Effector memory CD4-positive, alpha-beta T cell (primary cell): ENCODE results near the gene NFASC.

Experiments
- DNase-seq, 3 donors: peaks; one replicate each; pipeline ENCODE4 v3.0.0-alpha.2; 2020
- H3K27ac ChIP-seq: 2 replicates; pipeline ENCODE4 v1.7.0; 2013; ENCODE audit warnings: mild to moderate bottlenecking, low read length, moderate library complexity; ENCODE audit not compliant: insufficient read depth, poor library complexity, severe bottlenecking
- H3K27me3 ChIP-seq: replicated peaks from 2 replicates; pipeline ENCODE4 v1.7.0; 2013; ENCODE audit warnings: mild to moderate bottlenecking, low read length; ENCODE audit not compliant: insufficient read depth, control insufficient read depth, poor library complexity, severe bottlenecking
- H3K36me3 ChIP-seq: 2 replicates; pipeline ENCODE4 v1.7.0; 2013; ENCODE audit warnings: mild to moderate bottlenecking, low read length, moderate library complexity; ENCODE audit not compliant: control insufficient read depth, insufficient read depth
- H3K4me1 ChIP-seq: 2 replicates; pipeline ENCODE4 v1.7.0; 2013; ENCODE audit warnings: low read length, mild to moderate bottlenecking; ENCODE audit not compliant: control insufficient read depth, insufficient read depth, poor library complexity, severe bottlenecking
- H3K4me3 ChIP-seq: 2 replicates; pipeline ENCODE4 v1.7.0; 2013; ENCODE audit warnings: low read length, low read depth, mild to moderate bottlenecking; ENCODE audit not compliant: insufficient read depth, poor library complexity, severe bottlenecking
- H3K9me3 ChIP-seq: 2 replicates; pipeline ENCODE4 v1.7.0; 2013; ENCODE audit warnings: mild to moderate bottlenecking, low read length, moderate library complexity; ENCODE audit not compliant: control insufficient read depth

The NFASC gene

GRCh38 chr1:205041001-205041715 lies 170.5 kb downstream of the NFASC start:
- no peak for DNase-seq
- Histone ChIP-seq H3K9me3 (no peaks in the 10 kb centered on the region), H3K4me1 (no peaks in the 10 kb centered on the region), H3K27ac (no peak overlapping the region), H3K36me3 (no peaks in the 10 kb centered on the region), H3K27me3 (peaks cover 6% of the 10 kb centered on the region), H3K4me3 (no peak overlapping the region)

GRCh38 chr1:205041998-205042910 lies 171.6 kb downstream of the NFASC start:
- peaks cover 6% of the 10 kb centered on the region for H3K27me3 ChIP-seq

DNA sequence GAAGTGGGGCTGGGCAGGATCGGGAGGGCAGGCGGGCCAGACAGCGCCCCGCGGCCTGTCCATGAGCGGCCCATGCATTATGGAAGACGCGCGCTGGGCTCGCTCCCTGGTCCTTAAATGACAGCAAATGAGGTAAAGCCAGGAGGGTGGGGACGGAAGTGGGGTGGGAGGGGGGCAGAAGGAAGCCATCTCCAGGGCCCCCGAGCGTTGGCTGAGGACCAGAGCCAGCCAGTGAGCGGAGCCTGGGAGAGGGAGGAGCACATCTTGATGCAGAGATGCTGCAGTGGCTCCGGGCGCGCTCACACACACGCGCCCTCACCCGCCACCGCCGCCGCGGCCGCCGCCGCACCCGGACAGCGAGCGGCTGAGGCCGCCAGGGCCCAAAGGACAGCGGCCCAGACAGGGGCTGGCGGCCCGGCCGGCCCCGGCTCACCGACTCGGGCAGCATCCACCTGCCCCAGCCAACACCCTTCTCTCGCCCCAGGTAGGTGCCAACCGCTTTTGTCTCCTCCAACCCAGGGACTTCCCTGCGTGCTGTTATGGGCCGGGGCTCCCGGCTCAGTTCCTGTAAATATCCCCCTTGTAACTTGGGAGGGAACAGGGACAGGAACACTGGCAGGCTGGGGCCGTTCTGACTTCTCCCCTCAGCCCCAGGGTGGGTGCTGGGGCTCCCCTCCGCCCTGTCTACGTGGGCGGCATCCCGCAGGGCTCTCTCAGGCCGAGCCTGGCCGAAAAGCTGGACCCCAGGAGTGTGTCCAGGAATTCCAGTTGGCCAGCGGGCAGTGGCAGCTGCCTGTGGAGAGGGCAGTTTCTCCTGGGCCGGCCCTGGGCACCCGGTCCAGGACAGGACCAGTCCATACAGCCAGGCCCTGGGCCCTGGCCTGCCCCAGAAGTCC lies 172.5 kb downstream of the NFASC start, which contains the start of gene CNTN2:
Gene CNTN2, plus strand, starts transcription at position 302 of the 896 bp plus-strand sequence. CDS start 9,974 bp downstream, outside the sequence.
- DNase-seq: no peak
- Histone ChIP-seq H3K4me1 (no peaks in the 10 kb centered on the region), H3K4me3 (no peak within 1 kb of the TSS), H3K27me3 (peaks cover 6% of the 10 kb centered on the region), H3K36me3 (no peaks in the 10 kb centered on the region), H3K27ac (no peak within 1 kb of the TSS), H3K9me3 (no peaks in the 10 kb centered on the region)

More at GRCh38 chr1:205041998-205042910, 171.6 kb downstream of the NFASC start:
- Histone ChIP-seq H3K4me1 (no peaks in the 10 kb centered on the region), H3K36me3 (no peaks in the 10 kb centered on the region), H3K9me3 (no peaks in the 10 kb centered on the region), H3K27ac (no peak overlapping the region), H3K4me3 (no peak overlapping the region)
- no peak for DNase-seq

GRCh38 chr1:205043866-205044265 lies 173.2 kb downstream of the NFASC start:
- H3K27me3 ChIP-seq: peaks cover 6% of the 10 kb centered on the region
- H3K27ac ChIP-seq: no peak overlapping the region
- H3K9me3 ChIP-seq: no peaks in the 10 kb centered on the region
- no peaks in the 10 kb centered on the region for H3K4me1 ChIP-seq
- no peak for DNase-seq
- no peak overlapping the region for H3K4me3 ChIP-seq
- H3K36me3 ChIP-seq: no peaks in the 10 kb centered on the region

DNA sequence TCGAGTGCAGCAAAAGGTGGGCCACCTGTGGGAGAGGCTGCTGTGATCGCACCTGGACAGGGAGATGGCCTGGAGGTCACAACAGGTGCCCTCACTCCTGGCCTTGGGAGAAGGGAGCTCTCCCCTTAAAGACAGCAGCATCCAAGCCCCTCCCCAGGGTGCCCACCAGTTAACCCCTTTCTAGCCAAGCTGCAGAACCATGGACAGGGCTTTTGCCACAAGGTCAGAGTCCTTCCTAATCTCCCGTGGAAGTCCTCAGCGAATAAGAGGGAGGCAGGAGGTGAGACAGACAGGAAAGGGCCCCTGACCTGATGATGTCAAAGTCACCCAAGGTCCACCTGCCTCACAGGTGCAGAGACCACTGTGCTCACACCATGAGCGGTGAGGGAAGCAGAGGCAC lies 174.1 kb downstream of the NFASC start:
- DNase-seq: no peak
- Histone ChIP-seq H3K27me3 (peaks cover 6% of the 10 kb centered on the region), H3K4me3 (no peak overlapping the region), H3K9me3 (no peaks in the 10 kb centered on the region), H3K27ac (no peak overlapping the region), H3K4me1 (no peaks in the 10 kb centered on the region), H3K36me3 (no peaks in the 10 kb centered on the region)

GRCh38 chr1:205045146-205045545 lies 174.5 kb downstream of the NFASC start:
- Histone ChIP-seq H3K9me3 (no peaks in the 10 kb centered on the region), H3K4me1 (no peaks in the 10 kb centered on the region), H3K27ac (no peak overlapping the region), H3K27me3 (peaks cover 6% of the 10 kb centered on the region), H3K36me3 (no peaks in the 10 kb centered on the region), H3K4me3 (no peak overlapping the region)
- no peak for DNase-seq

GRCh38 chr1:205046870-205047269 lies 176.2 kb downstream of the NFASC start:
- Histone ChIP-seq H3K36me3 (no peaks in the 10 kb centered on the region), H3K27me3 (peaks cover 6% of the 10 kb centered on the region), H3K4me3 (no peak overlapping the region), H3K9me3 (no peaks in the 10 kb centered on the region), H3K4me1 (no peaks in the 10 kb centered on the region), H3K27ac (no peak overlapping the region)
- DNase-seq: no peak

GRCh38 chr1:205047764-205048231 lies 177.1 kb downstream of the NFASC start:
- no peaks in the 10 kb centered on the region for H3K36me3 ChIP-seq

DNA sequence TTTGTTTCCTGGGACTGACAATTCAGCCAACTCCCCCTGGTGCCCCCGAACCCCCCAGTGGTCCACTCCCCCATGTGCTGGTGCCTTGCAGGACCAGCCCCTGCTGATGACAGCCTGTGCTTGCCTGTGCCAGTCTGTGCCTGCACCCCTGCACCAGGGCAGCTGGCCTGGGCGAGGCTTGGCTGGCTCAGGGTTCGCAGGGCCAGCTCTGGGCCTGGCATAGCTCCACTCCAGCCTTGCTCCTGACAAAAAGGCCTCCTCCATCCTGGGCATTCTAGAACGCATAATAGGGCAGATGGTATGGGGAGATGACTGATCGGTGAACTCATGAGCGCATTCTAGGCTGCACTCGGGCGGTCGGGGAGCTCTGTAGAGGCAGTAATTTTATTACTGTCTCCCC lies 177.7 kb downstream of the NFASC start:
- Histone ChIP-seq H3K27ac (no peak overlapping the region), H3K27me3 (peaks cover 4% of the 10 kb centered on the region), H3K9me3 (no peaks in the 10 kb centered on the region), H3K4me1 (no peaks in the 10 kb centered on the region), H3K4me3 (no peak overlapping the region), H3K36me3 (no peaks in the 10 kb centered on the region)
- no peak for DNase-seq

More at GRCh38 chr1:205047764-205048231, 177.1 kb downstream of the NFASC start:
- Histone ChIP-seq H3K4me1 (no peaks in the 10 kb centered on the region), H3K27me3 (peaks cover 6% of the 10 kb centered on the region), H3K4me3 (no peak overlapping the region), H3K27ac (no peak overlapping the region), H3K9me3 (no peaks in the 10 kb centered on the region)
- no peak for DNase-seq
